Neural cell (in vitro differentiated cells): Measurements from ENCODE around the gene ROR2. TPM values are rescaled to one million over a fixed set of nuclear protein-coding genes. Genes with fewer than 3 reads are reported as not detected.

Experiments used
- H2AFZ ChIP-seq: fragments of 200-600, 300-800 bp; sonication (generic), shearing (Covaris generic); 2 replicates; pipeline ENCODE4 v1.6.0; 2014; ENCODE audit warnings: low read depth, mild to moderate bottlenecking, antibody characterized with exemption, low read length, moderate library complexity
- H3F3A ChIP-seq: fragments of 200-600 bp; shearing (Covaris generic); 2 replicates; pipeline ENCODE4 v1.6.1; 2016; ENCODE audit warnings: mild to moderate bottlenecking, moderate library complexity, mixed read lengths, antibody characterized with exemption, low read length; ENCODE audit not compliant: insufficient read depth, poor library complexity, severe bottlenecking
- H3K27ac ChIP-seq: fragments of 200-600, 300-800 bp; sonication (generic), shearing (Covaris generic); 2 replicates; pipeline ENCODE4 v1.5.1; 2014; ENCODE audit warnings: mild to moderate bottlenecking, low read length, moderate library complexity
- H3K27me3 ChIP-seq: fragments of 300-800, 200-600 bp; sonication (generic), shearing (Covaris generic); 2 replicates; pipeline ENCODE4 v1.6.0; 2014; ENCODE audit warnings: mild to moderate bottlenecking, low read depth, low read length, moderate library complexity; ENCODE audit not compliant: insufficient read depth
- H3K36me3 ChIP-seq: fragments of 300-800, 200-600 bp; sonication (generic), shearing (Covaris generic); 2 replicates; pipeline ENCODE4 v1.5.1; 2014; ENCODE audit warnings: mild to moderate bottlenecking, antibody characterized with exemption, low read length, moderate library complexity; ENCODE audit not compliant: insufficient read depth
- H3K4me2 ChIP-seq: fragments of 300-800, 200-600 bp; sonication (generic), shearing (Covaris generic); 2 replicates; pipeline ENCODE4 v1.6.0; 2014; ENCODE audit warnings: mild to moderate bottlenecking, low read length
- H3K4me3 ChIP-seq: fragments of 300-800, 200-600 bp; sonication (generic), shearing (Covaris generic); 2 replicates; pipeline ENCODE4 v1.5.1; 2014; ENCODE audit warnings: mild to moderate bottlenecking, low read length, moderate library complexity
- H3K79me2 ChIP-seq: fragments of 200-600 bp; shearing (Covaris generic); replicated peaks from 2 replicates; pipeline ENCODE4 v1.6.0; 2014; ENCODE audit warnings: mild to moderate bottlenecking, low read length, moderate library complexity; ENCODE audit not compliant: insufficient read depth
- H3K9ac ChIP-seq: fragments of 300-800, 200-600 bp; sonication (generic), shearing (Covaris generic); 2 replicates; pipeline ENCODE4 v1.6.1; 2016; ENCODE audit warnings: mild to moderate bottlenecking, low read length, mixed read lengths
- H3K9me2 ChIP-seq: fragments of 200-600 bp; shearing (Covaris generic); 2 replicates; pipeline ENCODE4 v1.6.1; 2016; ENCODE audit warnings: mild to moderate bottlenecking, low read length, mixed read lengths; ENCODE audit not compliant: insufficient read depth
- H3K9me3 ChIP-seq: fragments of 200-600, 300-800 bp; sonication (generic), shearing (Covaris generic); 2 replicates; pipeline ENCODE4 v1.6.1; 2016; ENCODE audit warnings: mild to moderate bottlenecking, mixed run types, low read length, moderate library complexity, mixed read lengths
- H4K20me1 ChIP-seq: fragments of 200-600 bp; shearing (Covaris generic); 2 replicates; pipeline ENCODE4 v1.6.1; 2016; ENCODE audit warnings: mild to moderate bottlenecking, mixed run types; ENCODE audit not compliant: insufficient read depth
- EP300 ChIP-seq: fragments of 450-650 bp; conservative IDR thresholded peaks from 2 replicates; pipeline ENCODE4 v1.6.1; 2014; ENCODE audit warnings: antibody characterized with exemption, mild to moderate bottlenecking, moderate library complexity; ENCODE audit not compliant: poor library complexity, severe bottlenecking
- EZH2 ChIP-seq: fragments of 200-600, 300-800 bp; shearing (Covaris generic), sonication (generic); IDR thresholded peaks from 2 replicates; pipeline ENCODE4 v1.6.1; 2014; ENCODE audit warnings: antibody characterized with exemption, low read length, borderline replicate concordance, mild to moderate bottlenecking; ENCODE audit not compliant: insufficient read depth, poor library complexity, severe bottlenecking
- MXI1 ChIP-seq: fragments of 450-650 bp; conservative IDR thresholded peaks from 2 replicates; pipeline ENCODE4 v1.6.1; 2014; ENCODE audit warnings: antibody characterized with exemption, mild to moderate bottlenecking; ENCODE audit not compliant: poor library complexity, severe bottlenecking
- POLR2AphosphoS5 ChIP-seq: IDR thresholded peaks from 2 replicates; pipeline ENCODE4 v1.6.1; 2012
- RAD21 ChIP-seq: fragments of 450-650 bp; conservative IDR thresholded peaks from 2 replicates; pipeline ENCODE4 v1.6.1; 2014; ENCODE audit warnings: antibody characterized with exemption, mild to moderate bottlenecking, moderate library complexity
- REST ChIP-seq: IDR thresholded peaks from 2 replicates; pipeline ENCODE4 v1.6.1; 2012; ENCODE audit warnings: borderline replicate concordance
- SMC3 ChIP-seq: fragments of 450-650 bp; conservative IDR thresholded peaks from 2 replicates; pipeline ENCODE4 v1.6.1; 2014; ENCODE audit warnings: antibody characterized with exemption, mild to moderate bottlenecking, moderate library complexity; ENCODE audit not compliant: poor library complexity
- TAF1 ChIP-seq: IDR thresholded peaks from 2 replicates; pipeline ENCODE4 v1.6.1; 2012; ENCODE audit warnings: low read depth
- polyA plus RNA-seq: library from polyadenylated mRNA; depleted of rRNA; stranded (reverse); fragments of >200 nt; gene quantifications from 2 replicates; pipeline ENCODE4 v1.2.3, GENCODE V29; 2014
- TF ChIP-seq, protein P1 (sequence below): fragments of 450-650 bp; IDR thresholded peaks from 2 replicates; pipeline ENCODE4 v1.5.1; 2014; ENCODE audit warnings: antibody characterized with exemption, mild to moderate bottlenecking, moderate library complexity; ENCODE audit not compliant: poor library complexity, severe bottlenecking

Gene ROR2
- polyA plus RNA-seq, 1 donor from 2014 or later = 0.33 TPM

- no peaks in the 10 kb centered on the region for H3K36me3 ChIP-seq
These were observed 184.7 kb downstream of the ROR2 start for GRCh38 chr9:91765296-91765695.

DNA sequence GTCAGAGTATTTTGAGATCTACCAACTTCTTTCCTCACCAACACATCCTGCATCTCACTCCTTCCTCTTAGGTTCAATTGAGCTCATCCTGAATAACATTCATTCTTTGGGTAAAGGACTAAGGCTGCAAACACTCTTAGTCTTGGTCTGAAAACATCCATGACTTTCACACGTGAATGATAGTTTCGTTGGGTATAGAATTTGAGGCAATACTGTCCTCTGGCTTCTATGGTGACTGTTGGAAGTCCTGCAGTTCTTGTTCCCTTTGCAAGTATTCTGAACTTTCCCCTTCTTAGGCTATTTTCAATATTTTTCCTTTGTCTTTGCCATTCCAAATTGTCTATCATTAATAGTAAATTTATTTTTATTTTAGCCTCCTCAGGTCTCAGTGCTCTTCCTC is 185.4 kb downstream of the ROR2 start:
- H3K9me2 ChIP-seq = no peaks in the 10 kb centered on the region
- no peaks in the 10 kb centered on the region for H4K20me1 ChIP-seq
- H3K9ac ChIP-seq = no peak overlapping the region
- no peaks in the 10 kb centered on the region for H3K27me3 ChIP-seq
- H2AFZ ChIP-seq = no peak overlapping the region
- TF ChIP-seq EP300 (no peak), MXI1 (no peak), RAD21 (no peak), POLR2AphosphoS5 (no peak), EZH2 (no peak), REST (no peak), SMC3 (no peak), TAF1 (no peak)
- TF ChIP-seq, protein P1, sequence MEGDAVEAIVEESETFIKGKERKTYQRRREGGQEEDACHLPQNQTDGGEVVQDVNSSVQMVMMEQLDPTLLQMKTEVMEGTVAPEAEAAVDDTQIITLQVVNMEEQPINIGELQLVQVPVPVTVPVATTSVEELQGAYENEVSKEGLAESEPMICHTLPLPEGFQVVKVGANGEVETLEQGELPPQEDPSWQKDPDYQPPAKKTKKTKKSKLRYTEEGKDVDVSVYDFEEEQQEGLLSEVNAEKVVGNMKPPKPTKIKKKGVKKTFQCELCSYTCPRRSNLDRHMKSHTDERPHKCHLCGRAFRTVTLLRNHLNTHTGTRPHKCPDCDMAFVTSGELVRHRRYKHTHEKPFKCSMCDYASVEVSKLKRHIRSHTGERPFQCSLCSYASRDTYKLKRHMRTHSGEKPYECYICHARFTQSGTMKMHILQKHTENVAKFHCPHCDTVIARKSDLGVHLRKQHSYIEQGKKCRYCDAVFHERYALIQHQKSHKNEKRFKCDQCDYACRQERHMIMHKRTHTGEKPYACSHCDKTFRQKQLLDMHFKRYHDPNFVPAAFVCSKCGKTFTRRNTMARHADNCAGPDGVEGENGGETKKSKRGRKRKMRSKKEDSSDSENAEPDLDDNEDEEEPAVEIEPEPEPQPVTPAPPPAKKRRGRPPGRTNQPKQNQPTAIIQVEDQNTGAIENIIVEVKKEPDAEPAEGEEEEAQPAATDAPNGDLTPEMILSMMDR = no peak
- no peaks in the 10 kb centered on the region for H3K79me2 ChIP-seq
- H3K27ac ChIP-seq = no peak overlapping the region
- H3K9me3 ChIP-seq = no peaks in the 10 kb centered on the region
- H3K4me2 ChIP-seq = no peak overlapping the region
- no peaks in the 10 kb centered on the region for H3F3A ChIP-seq
- no peaks in the 10 kb centered on the region for H3K36me3 ChIP-seq
- H3K4me3 ChIP-seq = no peak overlapping the region

More at GRCh38 chr9:91765296-91765695, 184.7 kb downstream of the ROR2 start:
- no peaks in the 10 kb centered on the region for H3K27me3 ChIP-seq
- H3F3A ChIP-seq = no peaks in the 10 kb centered on the region
- H3K79me2 ChIP-seq = no peaks in the 10 kb centered on the region
- no peak overlapping the region for H3K9ac ChIP-seq
- no peak overlapping the region for H2AFZ ChIP-seq
- no peaks in the 10 kb centered on the region for H4K20me1 ChIP-seq
- H3K9me2 ChIP-seq = no peaks in the 10 kb centered on the region
- no peaks in the 10 kb centered on the region for H3K9me3 ChIP-seq
- H3K4me3 ChIP-seq = no peak overlapping the region
- no peak overlapping the region for H3K27ac ChIP-seq
- TF ChIP-seq, protein P1 = no peak
- TF ChIP-seq MXI1 (no peak), REST (no peak), POLR2AphosphoS5 (no peak)
- H3K4me2 ChIP-seq = no peak overlapping the region
